KMS-11 (cell line): Measurements from ENCODE around the gene SAMD5.

Source experiments
- H2AFZ ChIP-seq: fragments of 200-600 bp; sonication (generic); 2 replicates; pipeline ENCODE4 v1.6.1; 2016; ENCODE audit warnings: antibody characterized with exemption, mixed run types, low read depth
- H3K27ac ChIP-seq: fragments of 200-600 bp; sonication (generic); 2 replicates; pipeline ENCODE4 v1.6.1; 2016; ENCODE audit warnings: mild to moderate bottlenecking, mixed run types
- H3K27me3 ChIP-seq: fragments of 200-600 bp; sonication (generic); 2 replicates; pipeline ENCODE4 v1.6.1; 2017; ENCODE audit warnings: mild to moderate bottlenecking, low read depth, mixed run types, moderate library complexity; ENCODE audit not compliant: insufficient read depth
- H3K36me3 ChIP-seq: fragments of 200-600 bp; sonication (generic); 2 replicates; pipeline ENCODE4 v1.6.1; 2017; ENCODE audit warnings: mild to moderate bottlenecking, mixed run types; ENCODE audit not compliant: insufficient read depth
- H3K4me1 ChIP-seq: fragments of 200-600 bp; sonication (generic); 2 replicates; pipeline ENCODE4 v1.6.1; 2016; ENCODE audit warnings: mild to moderate bottlenecking, low read depth, mixed run types; ENCODE audit not compliant: poor library complexity, severe bottlenecking
- H3K4me2 ChIP-seq: fragments of 200-600 bp; sonication (generic); 2 replicates; pipeline ENCODE4 v1.7.0; 2016; ENCODE audit warnings: mild to moderate bottlenecking, mixed run types
- H3K4me3 ChIP-seq: fragments of 200-600 bp; sonication (generic); IDR thresholded peaks from 2 replicates; pipeline ENCODE4 v1.6.1; 2017; ENCODE audit warnings: low read depth, low read length, mixed read lengths; ENCODE audit not compliant: insufficient read depth
- H3K79me2 ChIP-seq: fragments of 200-600 bp; sonication (generic); 2 replicates; pipeline ENCODE4 v1.6.1; 2016; ENCODE audit warnings: low read depth, mixed run types; ENCODE audit not compliant: insufficient read depth
- H3K9ac ChIP-seq: fragments of 200-600 bp; sonication (generic); 2 replicates; pipeline ENCODE4 v1.6.1; 2016; ENCODE audit warnings: mild to moderate bottlenecking, mixed run types
- H4K20me1 ChIP-seq: fragments of 200-600 bp; sonication (generic); 2 replicates; pipeline ENCODE4 v1.6.1; 2016; ENCODE audit warnings: mild to moderate bottlenecking, mixed run types; ENCODE audit not compliant: insufficient read depth
- CTCF ChIP-seq: fragments of 200-600 bp; sonication (generic); conservative IDR thresholded peaks from 2 replicates; pipeline ENCODE4 v1.6.1; 2017; ENCODE audit warnings: low read depth, mild to moderate bottlenecking, antibody characterized with exemption, low read length, moderate library complexity, mixed read lengths

Gene SAMD5

GRCh38 chr6:147467886-147468285 is 40.6 kb upstream of the SAMD5 start:
- H3K4me1 ChIP-seq, result no peaks in the 10 kb centered on the region
- no peaks in the 10 kb centered on the region for H3K36me3 ChIP-seq
- TF ChIP-seq CTCF, result no peak
- H3K27ac ChIP-seq, result no peak overlapping the region
- H3K4me3 ChIP-seq, result no peak overlapping the region
- no peaks in the 10 kb centered on the region for H4K20me1 ChIP-seq
- H3K79me2 ChIP-seq, result no peaks in the 10 kb centered on the region
- no peak overlapping the region for H2AFZ ChIP-seq
- H3K27me3 ChIP-seq, result no peaks in the 10 kb centered on the region
- H3K9ac ChIP-seq, result no peak overlapping the region
- no peak overlapping the region for H3K4me2 ChIP-seq

GRCh38 chr6:147468634-147469033 is 39.9 kb upstream of the SAMD5 start:
- no peak for TF ChIP-seq CTCF

GRCh38 chr6:147479857-147480256 is 28.6 kb upstream of the SAMD5 start:
- TF ChIP-seq CTCF, result no peak
- peaks cover 6% of the 10 kb centered on the region for H3K4me1 ChIP-seq
- no peaks in the 10 kb centered on the region for H3K79me2 ChIP-seq
- H3K4me2 ChIP-seq, result no peak overlapping the region
- H3K4me3 ChIP-seq, result no peak overlapping the region
- H3K27ac ChIP-seq, result no peak overlapping the region
- H2AFZ ChIP-seq, result no peak overlapping the region
- H3K27me3 ChIP-seq, result no peaks in the 10 kb centered on the region
- H4K20me1 ChIP-seq, result no peaks in the 10 kb centered on the region
- H3K9ac ChIP-seq, result no peak overlapping the region
- H3K36me3 ChIP-seq, result no peaks in the 10 kb centered on the region

More at GRCh38 chr6:147468634-147469033, 39.9 kb upstream of the SAMD5 start:
- H3K4me2 ChIP-seq, result no peak overlapping the region
- no peaks in the 10 kb centered on the region for H3K27me3 ChIP-seq
- no peaks in the 10 kb centered on the region for H4K20me1 ChIP-seq
- H3K4me1 ChIP-seq, result no peaks in the 10 kb centered on the region
- H3K79me2 ChIP-seq, result no peaks in the 10 kb centered on the region
- H2AFZ ChIP-seq, result no peak overlapping the region
- no peaks in the 10 kb centered on the region for H3K36me3 ChIP-seq
- H3K4me3 ChIP-seq, result no peak overlapping the region
- H3K9ac ChIP-seq, result no peak overlapping the region
- no peak overlapping the region for H3K27ac ChIP-seq

GRCh38 chr6:147486683-147487082 is 21.8 kb upstream of the SAMD5 start:
- H2AFZ ChIP-seq, result no peak overlapping the region
- no peaks in the 10 kb centered on the region for H3K79me2 ChIP-seq
- no peak overlapping the region for H3K4me3 ChIP-seq
- peaks cover 27% of the 10 kb centered on the region for H3K4me1 ChIP-seq
- no peaks in the 10 kb centered on the region for H3K27me3 ChIP-seq
- no peaks in the 10 kb centered on the region for H3K36me3 ChIP-seq
- H3K4me2 ChIP-seq, result peak overlapping the region; percentile 69
- H3K27ac ChIP-seq, result peak overlapping the region; percentile 25; the same call in 1 of the 2 replicates
- TF ChIP-seq CTCF, result no peak
- H3K9ac ChIP-seq, result no peak overlapping the region
- H4K20me1 ChIP-seq, result no peaks in the 10 kb centered on the region
